Sigmoid colon (tissue), 7 donors: ENCODE data around the gene XPO6. TPM values are rescaled to one million over a fixed set of nuclear protein-coding genes. Genes with fewer than 3 reads are reported as not detected.
A peak's percentile ranks its signal among the peaks of the same experiment; 100 is the strongest.

Experiments
- DNase-seq: peaks from one replicate; pipeline ENCODE4 v3.0.0-alpha.2; 2019
- H3K27ac ChIP-seq, 4 donors: fragments of 200-600 bp; sonication (generic); one replicate each; pipeline ENCODE4 v1.5.1; 2016 to 2019; ENCODE audit warnings: mild to moderate bottlenecking in 1 of 4
- H3K27me3 ChIP-seq, 3 donors: fragments of 200-600 bp; sonication (generic); one replicate each; pipeline ENCODE4 v1.5.1; 2019; ENCODE audit warnings: mild to moderate bottlenecking in 1 of 3
- H3K36me3 ChIP-seq, 4 donors: fragments of 200-600 bp; sonication (generic); one replicate each; pipeline ENCODE4 v1.5.1; 2016 to 2019
- H3K4me1 ChIP-seq, 4 donors: fragments of 200-600 bp; sonication (generic); one replicate each; pipeline ENCODE4 v1.5.1; 2017 to 2019
- H3K4me3 ChIP-seq, 4 donors: fragments of 200-600 bp; sonication (generic); one replicate each; pipeline ENCODE4 v1.5.1; 2017 to 2019; ENCODE audit warnings: mild to moderate bottlenecking in 2 of 4, moderate library complexity in 1 of 4
- H3K9me3 ChIP-seq, 4 donors: fragments of 200-600 bp in 3 of 4; sonication (generic) in 3 of 4; one replicate each; pipeline versions ENCODE4 v1.5.1 to v1.6.1; 2013 to 2019
- CTCF ChIP-seq, 4 experiments: fragments of 450-650 bp in 3 of 4; fragments of 200-600 bp in 1 of 4; IDR thresholded peaks; one replicate each; pipeline ENCODE4 v1.5.1; 2016 to 2019; ENCODE audit warnings: antibody characterized with exemption in 4 of 4, mild to moderate bottlenecking in 3 of 4, moderate library complexity in 2 of 4
- EP300 ChIP-seq, 4 donors: sonication (generic); formaldehyde crosslinking; IDR thresholded peaks; one replicate each; pipeline ENCODE4 v1.6.1; 2017; ENCODE audit warnings: antibody characterized with exemption in 4 of 4
- POLR2A ChIP-seq, 2 donors: fragments of 450-650 bp; IDR thresholded peaks; one replicate each; pipeline ENCODE4 v1.6.1; 2016; ENCODE audit warnings: antibody characterized with exemption in 2 of 2, mild to moderate bottlenecking in 2 of 2, moderate library complexity in 2 of 2
- POLR2AphosphoS5 ChIP-seq, 4 donors: sonication (generic); formaldehyde crosslinking; IDR thresholded peaks; one replicate each; pipeline ENCODE4 v1.6.1; 2017; ENCODE audit warnings: antibody characterized with exemption in 4 of 4
- WGBS, 2 donors: extraction: QIAGEN DNeasy Blood & Tissue Kit; methylation state at CpG; one replicate each; pipeline ENCODE4 v1.1.7; 2013; 5-methylcytosine and 5-hydroxymethylcytosine counted together
- intact Hi-C: fragments of 100-400 bp; cut with DNase I; formaldehyde crosslinking; loops from one replicate; pipeline ENCODE4 v1.15.1; 2023
- polyA plus RNA-seq, 3 donors: library from polyadenylated mRNA; stranded (reverse); fragments of 200-250 nt; gene quantifications; one replicate each; pipeline ENCODE4 v1.2.3, GENCODE V29; 2013
- total RNA-seq, 4 donors: library from RNA; depleted of rRNA; stranded (reverse); fragments of >200 nt; gene quantifications; one replicate each; pipeline ENCODE4 v1.1.0, GENCODE V29; 2016
- donor health status: healthy with polysubstance abuse.
- donor health status: Bipolar disorder and iron deficiency.
- donor health status: healthy.

The XPO6 gene, protein sequence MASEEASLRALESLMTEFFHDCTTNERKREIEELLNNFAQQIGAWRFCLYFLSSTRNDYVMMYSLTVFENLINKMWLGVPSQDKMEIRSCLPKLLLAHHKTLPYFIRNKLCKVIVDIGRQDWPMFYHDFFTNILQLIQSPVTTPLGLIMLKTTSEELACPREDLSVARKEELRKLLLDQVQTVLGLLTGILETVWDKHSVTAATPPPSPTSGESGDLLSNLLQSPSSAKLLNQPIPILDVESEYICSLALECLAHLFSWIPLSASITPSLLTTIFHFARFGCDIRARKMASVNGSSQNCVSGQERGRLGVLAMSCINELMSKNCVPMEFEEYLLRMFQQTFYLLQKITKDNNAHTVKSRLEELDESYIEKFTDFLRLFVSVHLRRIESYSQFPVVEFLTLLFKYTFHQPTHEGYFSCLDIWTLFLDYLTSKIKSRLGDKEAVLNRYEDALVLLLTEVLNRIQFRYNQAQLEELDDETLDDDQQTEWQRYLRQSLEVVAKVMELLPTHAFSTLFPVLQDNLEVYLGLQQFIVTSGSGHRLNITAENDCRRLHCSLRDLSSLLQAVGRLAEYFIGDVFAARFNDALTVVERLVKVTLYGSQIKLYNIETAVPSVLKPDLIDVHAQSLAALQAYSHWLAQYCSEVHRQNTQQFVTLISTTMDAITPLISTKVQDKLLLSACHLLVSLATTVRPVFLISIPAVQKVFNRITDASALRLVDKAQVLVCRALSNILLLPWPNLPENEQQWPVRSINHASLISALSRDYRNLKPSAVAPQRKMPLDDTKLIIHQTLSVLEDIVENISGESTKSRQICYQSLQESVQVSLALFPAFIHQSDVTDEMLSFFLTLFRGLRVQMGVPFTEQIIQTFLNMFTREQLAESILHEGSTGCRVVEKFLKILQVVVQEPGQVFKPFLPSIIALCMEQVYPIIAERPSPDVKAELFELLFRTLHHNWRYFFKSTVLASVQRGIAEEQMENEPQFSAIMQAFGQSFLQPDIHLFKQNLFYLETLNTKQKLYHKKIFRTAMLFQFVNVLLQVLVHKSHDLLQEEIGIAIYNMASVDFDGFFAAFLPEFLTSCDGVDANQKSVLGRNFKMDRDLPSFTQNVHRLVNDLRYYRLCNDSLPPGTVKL
- total RNA-seq = 10 to 100 TPM; 48.9 to 85.5 (median 57.0) TPM
- 100 to 1,000 TPM in 1 of 3 donors, 10 to 100 TPM in 2; 40.2 to 101 (median 41.2) TPM for polyA plus RNA-seq

- peak within 1 kb of the TSS; percentile 87 to 94 (median 92) for H3K27ac ChIP-seq
- intact Hi-C loops = no loop called here
- H3K4me3 ChIP-seq = peak within 1 kb of the TSS; percentile 61 to 93 (median 88)
- H3K27me3 ChIP-seq = no peaks in the 10 kb centered on the region
- peaks cover 0 to 11% (median 0%) of the 10 kb centered on the region in 4 donors for H3K36me3 ChIP-seq
- no peaks in the 10 kb centered on the region for H3K9me3 ChIP-seq
- DNase-seq = peak; percentile 97
- WGBS, 2 donors = 3% methylated on average over 76 of the region's 76 CpGs
- TF ChIP-seq EP300 (IDR thresholded peaks at IDR 0.05) = peak in 1 of 4 donors; percentile 62
- TF ChIP-seq CTCF (IDR thresholded peaks at IDR 0.05) = no peak
- TF ChIP-seq POLR2A (IDR thresholded peaks at IDR 0.05) = no peak
- TF ChIP-seq POLR2AphosphoS5 (IDR thresholded peaks at IDR 0.05) = peak in 3 of 4 donors; percentile 53 to 67 (median 65)
- H3K4me1 ChIP-seq = peaks cover 0 to 26% (median 22%) of the 10 kb centered on the region in 4 donors
Measured at GRCh38 chr16:28211758-28212531, at the start of gene XPO6. XPO6 (minus strand) TSS chr16:28211965; CDS start chr16:28211368, 597 bp downstream.

GRCh38 chr16:28260193-28260592 lies 48.4 kb upstream of the XPO6 start:
- H3K4me3 ChIP-seq = no peak overlapping the region
- peaks cover 0 to 22% (median 9%) of the 10 kb centered on the region in 3 donors for H3K27me3 ChIP-seq
- no peak for DNase-seq
- 89 to 92% methylated on average over 1 of the region's 1 CpG for WGBS, 2 donors
- H3K36me3 ChIP-seq = no peaks in the 10 kb centered on the region
- H3K4me1 ChIP-seq = peaks cover 0 to 13% (median 13%) of the 10 kb centered on the region in 4 donors
- TF ChIP-seq CTCF (IDR thresholded peaks at IDR 0.05) = no peak
- no peak for TF ChIP-seq POLR2A (IDR thresholded peaks at IDR 0.05)
- TF ChIP-seq POLR2AphosphoS5 (IDR thresholded peaks at IDR 0.05) = no peak
- TF ChIP-seq EP300 (IDR thresholded peaks at IDR 0.05) = no peak
- no peak overlapping the region for H3K27ac ChIP-seq
- no peaks in the 10 kb centered on the region for H3K9me3 ChIP-seq
- intact Hi-C loops = no loop called here

GRCh38 chr16:28259781-28260150 lies 48.0 kb upstream of the XPO6 start:
- no peak overlapping the region for H3K27ac ChIP-seq
- TF ChIP-seq CTCF (IDR thresholded peaks at IDR 0.05) (no peak), POLR2AphosphoS5 (IDR thresholded peaks at IDR 0.05) (no peak), POLR2A (IDR thresholded peaks at IDR 0.05) (no peak), EP300 (IDR thresholded peaks at IDR 0.05) (no peak)
- H3K36me3 ChIP-seq = no peaks in the 10 kb centered on the region
- peaks cover 0 to 22% (median 9%) of the 10 kb centered on the region in 3 donors for H3K27me3 ChIP-seq
- no peak overlapping the region for H3K4me3 ChIP-seq
- DNase-seq = no peak
- H3K9me3 ChIP-seq = no peaks in the 10 kb centered on the region
- intact Hi-C loops = no loop called here
- peaks cover 0 to 13% (median 13%) of the 10 kb centered on the region in 4 donors for H3K4me1 ChIP-seq
- 77 to 78% methylated on average over 7 of the region's 7 CpGs for WGBS, 2 donors
